GM21423 (cell line): ENCODE data around the gene ARHGAP18.

ENCODE experiments used
- ATAC-seq: cut with Tn5 transposase; IDR thresholded peaks from one replicate; pipeline ENCODE4 v1.9.1; 2021; ENCODE audit warnings: mild to moderate bottlenecking, moderate library complexity; ENCODE audit not compliant: unreplicated experiment

The ARHGAP18 gene

GRCh38 chr6:129726650-129727049, 16.7 kb upstream of the ARHGAP18 start:
- ATAC-seq: no peak

GRCh38 chr6:129725341-129725740, 15.4 kb upstream of the ARHGAP18 start:
- ATAC-seq: no peak

- ATAC-seq: no peak
Measured at GRCh38 chr6:129719692-129720091, 9.7 kb upstream of the ARHGAP18 start.

- no peak for ATAC-seq
Measured at GRCh38 chr6:129717277-129717676, 7.3 kb upstream of the ARHGAP18 start.

- no peak for ATAC-seq
Measured at GRCh38 chr6:129713806-129714333, 3.9 kb upstream of the ARHGAP18 start.

GRCh38 chr6:129711271-129711631, 1.3 kb upstream of the ARHGAP18 start:
- ATAC-seq: no peak

GRCh38 chr6:129710450-129711270, 683 bp upstream of the ARHGAP18 start:
- no peak for ATAC-seq

GRCh38 chr6:129709196-129709768, 695 bp downstream of the ARHGAP18 start:
- peak; percentile 7 for ATAC-seq

- ATAC-seq: no peak
Measured at GRCh38 chr6:129708496-129709195, 1.3 kb downstream of the ARHGAP18 start.

GRCh38 chr6:129707882-129708495, 2.0 kb downstream of the ARHGAP18 start:
- no peak for ATAC-seq

- no peak for ATAC-seq
Measured at GRCh38 chr6:129707028-129707427, 2.9 kb downstream of the ARHGAP18 start.

- ATAC-seq: no peak
Measured at GRCh38 chr6:129705212-129705611, 4.8 kb downstream of the ARHGAP18 start.

- no peak for ATAC-seq
Measured at GRCh38 chr6:129704708-129705107, 5.3 kb downstream of the ARHGAP18 start.

GRCh38 chr6:129701721-129702455, 8.1 kb downstream of the ARHGAP18 start:
- ATAC-seq: no peak

GRCh38 chr6:129700666-129701065, 9.3 kb downstream of the ARHGAP18 start:
- no peak for ATAC-seq

GRCh38 chr6:129699659-129700058, 10.3 kb downstream of the ARHGAP18 start:
- no peak for ATAC-seq

GRCh38 chr6:129698430-129698829, 11.5 kb downstream of the ARHGAP18 start:
- ATAC-seq: no peak

- no peak for ATAC-seq
Measured at GRCh38 chr6:129697788-129698187, 12.2 kb downstream of the ARHGAP18 start.

GRCh38 chr6:129696843-129697242, 13.1 kb downstream of the ARHGAP18 start:
- no peak for ATAC-seq

- peak; percentile 31 for ATAC-seq
Measured at GRCh38 chr6:129696028-129696418, 14.0 kb downstream of the ARHGAP18 start.
